ENCODE measurements around the gene PRSS3.
A peak's percentile ranks its signal among the peaks of the same experiment; 100 is the strongest.

Gene PRSS3

GRCh38 chr9:33813712-33814641 lies 18.6 kb downstream of the PRSS3 start:
- H3K4me1 ChIP-seq (ENCODE audit: insufficient read depth, insufficient read length), result no peaks in the 10 kb centered on the region
- DNase-seq (ENCODE audit: low read depth, low spot score), result no peak
- H3K9ac ChIP-seq (ENCODE audit: insufficient read length, low read depth), result no peak overlapping the region
- no peak overlapping the region for H3K4me3 ChIP-seq (ENCODE audit: insufficient read length, low read depth)
- H3K9me3 ChIP-seq (ENCODE audit: insufficient read depth, low read length), result no peaks in the 10 kb centered on the region
- TF ChIP-seq ZNF274 (IDR thresholded peaks at IDR 0.05; ENCODE audit: low read depth, low read length) (no peak), YY1 (IDR thresholded peaks at IDR 0.05; ENCODE audit: insufficient read depth, insufficient read length) (no peak), SUZ12 (IDR thresholded peaks at IDR 0.05; ENCODE audit: extremely low read depth, insufficient read depth, insufficient read length) (no peak)
- no peaks in the 10 kb centered on the region for H3K27me3 ChIP-seq (ENCODE audit: insufficient read depth, insufficient read length)
- no peaks in the 10 kb centered on the region for H3K36me3 ChIP-seq (ENCODE audit: insufficient read depth, insufficient read length, low read length)

- no peak for DNase-seq (ENCODE audit: low read depth, low spot score)
Measured at GRCh38 chr9:33815781-33816180, 20.4 kb downstream of the PRSS3 start.

GRCh38 chr9:33816327-33817252 lies 21.2 kb downstream of the PRSS3 start, which contains the start of gene UBE2R2:
TSS of gene UBE2R2 (plus strand) at chr9:33817160. CDS start at chr9:33817758, 598 bp downstream.
- TF ChIP-seq YY1 (IDR thresholded peaks at IDR 0.05; ENCODE audit: insufficient read depth, insufficient read length), result no peak
- TF ChIP-seq SUZ12 (IDR thresholded peaks at IDR 0.05; ENCODE audit: extremely low read depth, insufficient read depth, insufficient read length), result no peak
- TF ChIP-seq ZNF274 (IDR thresholded peaks at IDR 0.05; ENCODE audit: low read depth, low read length), result no peak
- Histone ChIP-seq H3K9me3 (ENCODE audit: insufficient read depth, low read length) (no peaks in the 10 kb centered on the region), H3K4me1 (ENCODE audit: insufficient read depth, insufficient read length) (no peaks in the 10 kb centered on the region), H3K27me3 (ENCODE audit: insufficient read depth, insufficient read length) (no peaks in the 10 kb centered on the region), H3K9ac (ENCODE audit: insufficient read length, low read depth) (peak within 1 kb of the TSS; percentile 100), H3K36me3 (ENCODE audit: insufficient read depth, insufficient read length, low read length) (no peaks in the 10 kb centered on the region), H3K4me3 (ENCODE audit: insufficient read length, low read depth) (peak within 1 kb of the TSS; percentile 93)
- peak; percentile 85 for DNase-seq (ENCODE audit: low read depth, low spot score)

More at GRCh38 chr9:33815781-33816180, 20.4 kb downstream of the PRSS3 start:
- Histone ChIP-seq H3K36me3 (ENCODE audit: insufficient read depth, insufficient read length, low read length) (no peaks in the 10 kb centered on the region), H3K9ac (ENCODE audit: insufficient read length, low read depth) (no peak overlapping the region), H3K4me3 (ENCODE audit: insufficient read length, low read depth) (no peak overlapping the region), H3K9me3 (ENCODE audit: insufficient read depth, low read length) (no peaks in the 10 kb centered on the region), H3K4me1 (ENCODE audit: insufficient read depth, insufficient read length) (no peaks in the 10 kb centered on the region), H3K27me3 (ENCODE audit: insufficient read depth, insufficient read length) (no peaks in the 10 kb centered on the region)
- no peak for TF ChIP-seq SUZ12 (IDR thresholded peaks at IDR 0.05; ENCODE audit: extremely low read depth, insufficient read depth, insufficient read length)
- no peak for TF ChIP-seq ZNF274 (IDR thresholded peaks at IDR 0.05; ENCODE audit: low read depth, low read length)
- TF ChIP-seq YY1 (IDR thresholded peaks at IDR 0.05; ENCODE audit: insufficient read depth, insufficient read length), result no peak

GRCh38 chr9:33817327-33818166 lies 22.2 kb downstream of the PRSS3 start:
- H3K4me1 ChIP-seq (ENCODE audit: insufficient read depth, insufficient read length), result no peaks in the 10 kb centered on the region
- peak; percentile 58 for DNase-seq (ENCODE audit: low read depth, low spot score)

GRCh38 chr9:33818167-33818846 lies 22.9 kb downstream of the PRSS3 start:
- Histone ChIP-seq H3K27me3 (ENCODE audit: insufficient read depth, insufficient read length) (no peaks in the 10 kb centered on the region), H3K9me3 (ENCODE audit: insufficient read depth, low read length) (no peaks in the 10 kb centered on the region), H3K36me3 (ENCODE audit: insufficient read depth, insufficient read length, low read length) (no peaks in the 10 kb centered on the region), H3K4me3 (ENCODE audit: insufficient read length, low read depth) (peak overlapping the region; percentile 93), H3K4me1 (ENCODE audit: insufficient read depth, insufficient read length) (no peaks in the 10 kb centered on the region), H3K9ac (ENCODE audit: insufficient read length, low read depth) (peak overlapping the region; percentile 100)
- DNase-seq (ENCODE audit: low read depth, low spot score), result no peak
- TF ChIP-seq SUZ12 (IDR thresholded peaks at IDR 0.05; ENCODE audit: extremely low read depth, insufficient read depth, insufficient read length), result no peak
- no peak for TF ChIP-seq YY1 (IDR thresholded peaks at IDR 0.05; ENCODE audit: insufficient read depth, insufficient read length)
- no peak for TF ChIP-seq ZNF274 (IDR thresholded peaks at IDR 0.05; ENCODE audit: low read depth, low read length)

More at GRCh38 chr9:33817327-33818166, 22.2 kb downstream of the PRSS3 start:
- H3K36me3 ChIP-seq (ENCODE audit: insufficient read depth, insufficient read length, low read length), result no peaks in the 10 kb centered on the region
- TF ChIP-seq ZNF274 (IDR thresholded peaks at IDR 0.05; ENCODE audit: low read depth, low read length) (no peak), YY1 (IDR thresholded peaks at IDR 0.05; ENCODE audit: insufficient read depth, insufficient read length) (peak; percentile 24), SUZ12 (IDR thresholded peaks at IDR 0.05; ENCODE audit: extremely low read depth, insufficient read depth, insufficient read length) (no peak)
- peak overlapping the region; percentile 100 for H3K9ac ChIP-seq (ENCODE audit: insufficient read length, low read depth)
- no peaks in the 10 kb centered on the region for H3K27me3 ChIP-seq (ENCODE audit: insufficient read depth, insufficient read length)
- no peaks in the 10 kb centered on the region for H3K9me3 ChIP-seq (ENCODE audit: insufficient read depth, low read length)
- H3K4me3 ChIP-seq (ENCODE audit: insufficient read length, low read depth), result peak overlapping the region; percentile 93
